Activated T-cell treated with anti-CD3 and anti-CD28 coated beads, Interleukin-2, amount 50 U/mL, for 72 hours (primary cell): ENCODE results near the gene CCDC30. TPM values are rescaled to one million over a fixed set of nuclear protein-coding genes. Genes with fewer than 3 reads are reported as not detected.
A peak's percentile ranks its signal among the peaks of the same experiment; 100 is the strongest.
"Not testable (repeated sequence)": the region's sequence is repeated elsewhere in the genome, so short reads cannot be mapped to it uniquely, and the experiment has no call there.

Source experiments
- ATAC-seq, 2 donors: fragments of 150-1000 bp; cut with Tn5 transposase; replicated peaks in 1 of 2; 2 replicates each; pipeline ENCODE4 v1.10.0; 2021; ENCODE audit warnings: moderate library complexity in 2 of 2, mild to moderate bottlenecking in 1 of 2
- DNase-seq, 2 donors: peaks; one replicate each; pipeline ENCODE4 v3.0.0; 2021 to 2022; ENCODE audit warnings: mixed read lengths in 1 of 2
- H3K27ac Mint-ChIP-seq: one replicate; pipeline ENCODE4 v1.8.0; 2022; ENCODE audit warnings: mild to moderate bottlenecking, moderate library complexity, mixed read lengths
- H3K27me3 Mint-ChIP-seq: one replicate; pipeline ENCODE4 v1.8.0; 2022; ENCODE audit warnings: low read depth, mixed read lengths
- H3K36me3 Mint-ChIP-seq, 2 donors: one replicate each; pipeline ENCODE4 v1.8.0; 2022; ENCODE audit warnings: mixed read lengths in 2 of 2, mild to moderate bottlenecking in 1 of 2; ENCODE audit not compliant: insufficient read depth in 2 of 2
- H3K4me1 Mint-ChIP-seq: one replicate; pipeline ENCODE4 v1.8.0; 2022; ENCODE audit warnings: low read depth, mixed read lengths
- H3K4me3 Mint-ChIP-seq, 2 donors: one replicate each; pipeline ENCODE4 v1.8.0; 2022; ENCODE audit warnings: mild to moderate bottlenecking in 2 of 2, mixed read lengths in 2 of 2, moderate library complexity in 2 of 2
- H3K9me3 Mint-ChIP-seq, 2 donors: one replicate each; pipeline ENCODE4 v1.8.0; 2022; ENCODE audit warnings: mixed read lengths in 2 of 2
- total RNA-seq, 2 donors: library from RNA; stranded (reverse); gene quantifications; one replicate each; pipeline ENCODE4 v1.2.3, GENCODE V29; 2022

CCDC30 gene
- total RNA-seq, 2 donors from 2014 or later, result 2.7 to 3.0 TPM

DNA sequence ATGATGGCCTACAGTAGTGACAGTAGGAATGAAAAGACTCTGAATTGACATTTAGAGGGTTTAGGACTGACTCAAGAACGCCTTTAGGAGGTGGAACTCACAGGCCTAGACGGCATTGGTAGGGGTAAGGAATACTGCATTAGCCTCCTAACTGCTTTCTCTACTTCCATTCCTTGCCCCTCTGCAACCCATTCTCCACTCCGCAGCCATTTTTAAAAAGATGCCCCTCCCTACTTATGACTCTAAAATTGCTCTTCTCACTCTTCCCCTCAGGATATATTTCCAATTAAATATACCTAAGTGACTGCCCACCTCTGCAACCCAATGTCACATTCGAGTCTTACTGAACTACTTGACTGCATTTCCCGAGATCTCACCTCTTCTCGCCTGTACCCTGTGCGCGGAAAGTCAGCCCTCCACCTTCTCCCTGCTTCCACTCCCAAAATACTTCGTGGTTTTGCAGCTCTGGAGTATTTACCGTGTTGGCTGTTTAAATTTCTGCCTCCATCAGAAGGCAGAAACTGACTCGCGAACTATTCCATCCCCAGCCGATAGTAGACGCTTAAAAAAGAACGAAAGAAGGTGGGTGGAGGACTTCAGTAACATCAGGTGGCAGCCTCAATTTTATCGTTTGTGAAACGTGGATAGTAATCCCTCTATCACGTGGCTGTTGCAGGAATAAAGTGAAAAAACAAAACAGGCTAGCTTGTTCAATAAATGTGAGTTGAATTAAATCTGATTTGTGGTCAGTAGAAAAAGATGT lies 218.0 kb downstream of the CCDC30 start:
- Mint-ChIP-seq H3K36me3 (peaks cover 18 to 20% of the 10 kb centered on the region in 2 donors), H3K4me1 (peaks cover 41% of the 10 kb centered on the region), H3K27ac (peak overlapping the region; percentile 96), H3K4me3 (peak overlapping the region; percentile 94 to 98), H3K27me3 (no peaks in the 10 kb centered on the region), H3K9me3 (no peaks in the 10 kb centered on the region)
- no peak for ATAC-seq
- peak in 1 of 2 donors; percentile 12 for DNase-seq

- Mint-ChIP-seq H3K36me3 (peaks cover 16 to 19% of the 10 kb centered on the region in 2 donors), H3K4me3 (peak within 1 kb of the TSS; percentile 95 to 99), H3K27me3 (no peaks in the 10 kb centered on the region), H3K4me1 (peaks cover 49% of the 10 kb centered on the region), H3K9me3 (no peaks in the 10 kb centered on the region), H3K27ac (peak within 1 kb of the TSS; percentile 99)
- peak; percentile 92 to 93 for ATAC-seq
- DNase-seq, result peak; percentile 95 to 96
Observed at GRCh38 chr1:42681741-42682483, 218.8 kb downstream of the CCDC30 start, which contains the start of gene YBX1. TSS of gene YBX1 (plus strand) at chr1:42682418. CDS start at chr1:42682566, 148 bp downstream.

DNA sequence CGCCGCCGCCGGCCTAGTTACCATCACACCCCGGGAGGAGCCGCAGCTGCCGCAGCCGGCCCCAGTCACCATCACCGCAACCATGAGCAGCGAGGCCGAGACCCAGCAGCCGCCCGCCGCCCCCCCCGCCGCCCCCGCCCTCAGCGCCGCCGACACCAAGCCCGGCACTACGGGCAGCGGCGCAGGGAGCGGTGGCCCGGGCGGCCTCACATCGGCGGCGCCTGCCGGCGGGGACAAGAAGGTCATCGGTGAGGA lies 219.3 kb downstream of the CCDC30 start:
- DNase-seq, H3K9me3 Mint-ChIP-seq, H3K27me3 Mint-ChIP-seq: not testable (repeated sequence)
- peaks cover 16 to 20% of the 10 kb centered on the region in 2 donors for H3K36me3 Mint-ChIP-seq
- peak overlapping the region; percentile 94 to 98 for H3K4me3 Mint-ChIP-seq
- peaks cover 54% of the 10 kb centered on the region for H3K4me1 Mint-ChIP-seq
- peak; percentile 21 to 31 for ATAC-seq
- H3K27ac Mint-ChIP-seq, result peak overlapping the region; percentile 96

- Mint-ChIP-seq H3K9me3 (no peaks in the 10 kb centered on the region), H3K36me3 (peaks cover 16 to 20% of the 10 kb centered on the region in 2 donors), H3K4me1 (peaks cover 59% of the 10 kb centered on the region), H3K27me3 (no peaks in the 10 kb centered on the region), H3K4me3 (peak overlapping the region; percentile 95 to 99), H3K27ac (peak overlapping the region; percentile 99)
- DNase-seq (peak; percentile 75 to 77), ATAC-seq (peak; percentile 39 to 50)
Observed at GRCh38 chr1:42682739-42683531, 219.8 kb downstream of the CCDC30 start.

DNA sequence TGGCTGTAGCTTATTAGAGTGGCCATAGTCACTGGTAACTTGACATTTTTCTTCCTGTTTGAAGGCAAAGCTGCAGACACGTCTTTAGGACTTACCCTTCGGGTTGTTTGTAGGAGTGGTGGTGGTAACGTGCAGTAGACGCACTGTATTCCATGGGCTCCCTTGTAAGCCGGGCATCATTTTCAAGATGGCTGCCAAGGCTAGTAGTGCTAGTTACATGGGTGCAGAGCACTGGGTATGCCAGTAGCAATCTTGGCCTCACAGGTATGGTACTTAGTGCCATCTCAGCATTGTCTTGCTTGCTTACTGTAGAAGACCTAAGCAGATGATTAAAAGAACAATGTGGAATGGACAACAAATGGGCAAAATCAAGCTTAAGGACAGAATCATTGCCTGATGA lies 221.1 kb downstream of the CCDC30 start:
- Mint-ChIP-seq H3K36me3 (peaks cover 18 to 21% of the 10 kb centered on the region in 2 donors), H3K27ac (peak overlapping the region; percentile 99), H3K9me3 (no peaks in the 10 kb centered on the region), H3K4me1 (peaks cover 71% of the 10 kb centered on the region), H3K4me3 (peak overlapping the region; percentile 95 to 99), H3K27me3 (no peaks in the 10 kb centered on the region)
- ATAC-seq, result no peak
- DNase-seq, result peak; percentile 7 to 15

DNA sequence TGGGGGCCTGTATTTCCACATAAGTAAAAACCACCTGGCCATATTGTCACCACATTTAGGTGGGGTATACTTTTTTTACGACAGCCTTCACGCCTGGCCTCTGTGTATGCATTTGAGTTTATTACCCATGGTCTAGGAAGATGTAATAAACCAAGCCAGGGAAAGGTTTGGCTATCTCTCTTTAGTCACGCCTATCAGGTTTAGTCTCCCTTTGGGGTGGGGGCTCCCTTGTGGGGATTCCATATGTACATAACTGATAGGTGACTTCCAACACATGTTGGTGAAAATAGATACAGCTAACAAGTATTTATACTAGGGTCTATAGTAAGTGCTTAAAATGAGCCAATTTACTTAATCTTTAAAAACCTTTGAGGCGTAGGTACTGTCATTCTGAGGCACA lies 223.3 kb downstream of the CCDC30 start:
- no peaks in the 10 kb centered on the region for H3K27me3 Mint-ChIP-seq
- H3K4me1 Mint-ChIP-seq, result peaks cover 77% of the 10 kb centered on the region

DNA sequence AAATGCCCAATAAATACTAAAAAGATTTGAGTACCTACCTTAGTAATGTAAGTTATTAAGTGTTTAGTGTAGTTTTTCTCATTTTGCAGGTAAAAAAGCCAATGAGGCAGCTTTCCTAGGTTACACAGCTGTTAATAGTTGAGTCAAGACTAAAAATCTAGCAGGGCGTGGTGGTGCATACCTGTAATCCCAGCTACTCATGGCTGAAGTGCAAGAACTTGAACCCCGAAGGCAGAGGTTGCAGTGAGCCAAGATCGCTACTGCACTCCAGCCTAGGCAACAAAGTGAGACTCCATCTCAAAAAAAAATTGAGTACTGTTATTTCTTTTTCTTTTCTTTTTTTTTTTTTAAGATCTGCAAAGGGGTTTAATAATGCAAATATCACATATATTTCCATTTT lies 226.8 kb downstream of the CCDC30 start:
- H3K4me1 Mint-ChIP-seq, result peaks cover 95% of the 10 kb centered on the region
- H3K4me3 Mint-ChIP-seq, result peak overlapping the region; percentile 33 to 54
- H3K27me3 Mint-ChIP-seq, result no peaks in the 10 kb centered on the region
- H3K9me3 Mint-ChIP-seq, result no peaks in the 10 kb centered on the region
- DNase-seq (no peak), ATAC-seq (no peak)
- H3K36me3 Mint-ChIP-seq, result peaks cover 5 to 17% of the 10 kb centered on the region in 2 donors
- peak overlapping the region; percentile 75 for H3K27ac Mint-ChIP-seq

More for the DNA sequence above, 223.3 kb downstream of the CCDC30 start:
- Mint-ChIP-seq H3K4me3 (peak overlapping the region; percentile 63 to 71), H3K27ac (peak overlapping the region; percentile 86), H3K9me3 (no peaks in the 10 kb centered on the region), H3K36me3 (peaks cover 18 to 24% of the 10 kb centered on the region in 2 donors)
- no peak for DNase-seq
- ATAC-seq, result no peak

DNA sequence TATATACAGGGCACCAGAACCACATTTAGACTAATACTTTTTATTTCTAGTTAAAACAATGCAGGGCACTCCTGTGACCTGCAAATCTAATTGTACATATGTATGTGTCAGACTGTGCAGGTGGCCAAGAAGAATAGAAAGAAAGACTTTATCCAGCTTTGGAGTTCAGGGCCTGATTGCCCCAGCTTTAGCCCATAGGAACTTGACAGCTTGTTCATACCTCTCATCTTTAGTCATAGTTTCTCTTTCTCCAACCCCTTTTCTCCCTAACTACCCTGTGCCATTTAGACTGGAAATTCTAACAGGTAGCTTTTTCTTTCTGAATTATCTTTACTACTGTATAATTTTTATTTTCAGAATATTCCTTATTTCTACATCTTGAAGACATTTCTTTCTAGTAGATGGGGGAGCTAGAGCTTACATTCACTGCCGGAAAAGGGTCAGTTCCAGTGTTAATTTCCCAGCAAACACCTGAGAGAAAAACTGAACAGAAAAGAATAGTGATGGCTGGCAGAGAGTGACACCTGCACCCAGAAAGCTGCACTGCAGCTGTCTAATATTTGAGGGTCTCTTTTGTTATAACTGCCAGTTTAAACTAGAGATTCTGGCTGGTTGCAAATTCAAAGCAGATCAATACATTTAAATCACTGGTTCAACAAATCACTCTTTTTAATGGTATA lies 227.5 kb downstream of the CCDC30 start:
- H3K4me1 Mint-ChIP-seq, result peaks cover 91% of the 10 kb centered on the region
- no peaks in the 10 kb centered on the region for H3K9me3 Mint-ChIP-seq
- ATAC-seq (peak; percentile 59 to 71), DNase-seq (peak in 1 of 2 donors; percentile 13)
- H3K4me3 Mint-ChIP-seq, result peak overlapping the region; percentile 32 to 66
- H3K36me3 Mint-ChIP-seq, result peaks cover 5 to 21% of the 10 kb centered on the region in 2 donors
- no peaks in the 10 kb centered on the region for H3K27me3 Mint-ChIP-seq
- peak overlapping the region; percentile 75 for H3K27ac Mint-ChIP-seq

DNA sequence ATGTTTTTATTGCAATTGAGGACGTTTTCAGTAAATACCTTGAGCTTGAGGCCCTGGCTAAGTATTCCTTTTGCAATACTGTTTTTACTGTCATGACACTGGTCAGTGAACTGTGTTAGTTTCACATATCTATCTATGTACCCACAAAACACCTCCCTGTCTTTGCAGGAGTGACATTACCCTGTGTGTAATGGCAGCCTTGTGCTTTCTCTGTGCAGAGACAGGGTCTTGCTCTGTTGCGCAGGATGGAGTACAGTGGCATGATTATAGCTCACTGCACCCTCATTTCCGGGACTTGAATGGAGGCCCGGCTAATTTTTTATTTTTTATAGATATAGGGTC lies 228.0 kb downstream of the CCDC30 start:
- Mint-ChIP-seq H3K9me3 (no peaks in the 10 kb centered on the region), H3K27me3 (no peaks in the 10 kb centered on the region), H3K27ac (peak overlapping the region; percentile 50), H3K36me3 (peaks cover 7 to 26% of the 10 kb centered on the region in 2 donors), H3K4me1 (peaks cover 86% of the 10 kb centered on the region), H3K4me3 (peak overlapping the region; percentile 32 to 66)
- DNase-seq (no peak), ATAC-seq (peak in 1 of 2 donors; percentile 37)

DNA sequence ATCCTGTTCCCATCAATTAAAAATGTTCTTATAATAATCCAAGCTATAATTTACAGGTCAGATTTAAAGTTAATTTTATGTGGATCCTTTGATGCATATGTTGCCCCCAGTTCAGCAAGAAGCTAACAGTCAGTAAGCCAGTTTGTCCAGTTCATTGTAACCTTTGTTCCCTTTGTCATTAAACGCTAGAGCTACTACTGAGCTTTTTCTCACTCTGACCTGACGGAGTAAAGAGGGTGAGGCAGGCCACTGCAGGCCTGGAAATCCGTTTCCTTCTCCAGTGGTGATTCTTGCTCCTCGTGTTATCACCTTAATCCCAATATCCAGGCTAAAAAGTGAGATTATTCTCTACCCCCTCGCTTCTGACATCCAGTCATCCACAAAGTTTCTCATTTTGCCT lies 229.4 kb downstream of the CCDC30 start:
- no peaks in the 10 kb centered on the region for H3K27me3 Mint-ChIP-seq
- peaks cover 73% of the 10 kb centered on the region for H3K4me1 Mint-ChIP-seq
- H3K27ac Mint-ChIP-seq, result peak overlapping the region; percentile 67
- peaks cover 11 to 33% of the 10 kb centered on the region in 2 donors for H3K36me3 Mint-ChIP-seq
- no peak for DNase-seq
- ATAC-seq, result no peak
- H3K9me3 Mint-ChIP-seq, result no peaks in the 10 kb centered on the region
- H3K4me3 Mint-ChIP-seq, result peak overlapping the region in 1 of 2 donors; percentile 3

DNA sequence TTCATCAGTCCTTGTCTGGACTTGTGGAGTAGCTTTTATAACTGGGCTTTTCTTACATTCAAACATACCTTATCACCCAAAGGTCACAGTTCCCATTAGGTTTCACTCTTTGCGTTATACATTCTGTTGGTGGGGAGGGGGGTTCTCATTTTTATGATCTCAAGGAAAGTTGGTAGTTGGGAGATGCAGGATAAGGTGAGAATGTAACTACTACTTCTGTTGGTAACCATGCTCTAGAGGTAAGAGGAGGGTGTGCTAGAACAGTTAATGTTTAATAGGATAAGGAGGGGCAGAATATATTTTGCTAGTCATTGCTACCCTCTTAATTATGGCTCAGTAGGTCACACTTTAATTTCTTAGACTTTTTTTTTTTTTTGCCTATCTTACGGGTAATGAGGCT lies 229.8 kb downstream of the CCDC30 start:
- Mint-ChIP-seq H3K27ac (peak overlapping the region; percentile 67), H3K4me3 (peak overlapping the region in 1 of 2 donors; percentile 3), H3K4me1 (peaks cover 68% of the 10 kb centered on the region), H3K36me3 (peaks cover 11 to 34% of the 10 kb centered on the region in 2 donors), H3K27me3 (no peaks in the 10 kb centered on the region), H3K9me3 (no peaks in the 10 kb centered on the region)
- ATAC-seq (no peak), DNase-seq (no peak)

- Mint-ChIP-seq H3K27ac (peak overlapping the region; percentile 75), H3K27me3 (no peaks in the 10 kb centered on the region), H3K36me3 (peaks cover 22 to 63% of the 10 kb centered on the region in 2 donors), H3K4me1 (peaks cover 20% of the 10 kb centered on the region), H3K9me3 (no peaks in the 10 kb centered on the region), H3K4me3 (no peak overlapping the region)
- ATAC-seq (no peak), DNase-seq (no peak)
Observed at GRCh38 chr1:42698081-42698813, 235.2 kb downstream of the CCDC30 start.
